Large intestine (tissue), 3 donors: ENCODE data around the gene BCL2L15. TPM values are rescaled to one million over a fixed set of nuclear protein-coding genes. Genes with fewer than 3 reads are reported as not detected.
A peak's percentile ranks its signal among the peaks of the same experiment; 100 is the strongest.

Experiments used
- DNase-seq, 2 donors: peaks; one replicate each; pipeline versions ENCODE4 v3.0.0 to v3.0.0-alpha.2; 2013
- H3K27ac ChIP-seq: one replicate; pipeline ENCODE4 v1.5.1; 2013; ENCODE audit warnings: low read length
- H3K27me3 ChIP-seq: 2 replicates; pipeline ENCODE4 v1.6.1; 2013; ENCODE audit warnings: low read length; ENCODE audit not compliant: control insufficient read depth, insufficient read depth
- H3K36me3 ChIP-seq: 2 replicates; pipeline ENCODE4 v1.6.1; 2013; ENCODE audit warnings: low read length; ENCODE audit not compliant: control insufficient read depth, insufficient read depth
- H3K4me1 ChIP-seq: one replicate; pipeline ENCODE4 v1.6.1; 2013; ENCODE audit warnings: low read length; ENCODE audit not compliant: control insufficient read depth, insufficient read depth
- H3K4me3 ChIP-seq: one replicate; pipeline ENCODE4 v1.5.1; 2013; ENCODE audit warnings: low read length
- H3K9me3 ChIP-seq: one replicate; pipeline ENCODE4 v1.6.1; 2013; ENCODE audit warnings: mild to moderate bottlenecking, low read depth, low read length, moderate library complexity; ENCODE audit not compliant: control insufficient read depth
- WGBS: methylation state at CpG from one replicate; pipeline ENCODE4 v1.1.5; 2013; ENCODE audit warnings: low lambda C conversion rate; ENCODE audit not compliant: insufficient coverage; 5-methylcytosine and 5-hydroxymethylcytosine counted together
- polyA plus RNA-seq: library from polyadenylated mRNA; unstranded; fragments of 120-200 nt; gene quantifications from one replicate; pipeline ENCODE4 v1.2.1, GENCODE V29; 2013

BCL2L15 gene
- polyA plus RNA-seq, 1 donor, result 22.8 TPM

- Histone ChIP-seq H3K27me3 (no peaks in the 10 kb centered on the region), H3K4me1 (no peaks in the 10 kb centered on the region), H3K4me3 (no peak overlapping the region), H3K27ac (peak overlapping the region; percentile 49), H3K36me3 (peaks cover 26% of the 10 kb centered on the region), H3K9me3 (no peaks in the 10 kb centered on the region)
- 60% methylated on average over 1 of the region's 6 CpGs for WGBS
- DNase-seq, result peak in 1 of 2 donors; percentile 46
Observed at GRCh38 chr1:113912594-113913311, 25.4 kb upstream of the BCL2L15 start.

- peaks cover 16% of the 10 kb centered on the region for H3K36me3 ChIP-seq
- H3K4me1 ChIP-seq, result peaks cover 27% of the 10 kb centered on the region
Observed at GRCh38 chr1:113905435-113905861, 18.1 kb upstream of the BCL2L15 start.

GRCh38 chr1:113904674-113905434 lies 17.5 kb upstream of the BCL2L15 start, which contains the start of the genes AP4B1 and DCLRE1B:
AP4B1 (minus strand) TSS chr1:113904799; CDS start chr1:113904717, 82 bp downstream.
DCLRE1B (plus strand) TSS chr1:113905326; CDS start chr1:113905587, 261 bp downstream.
- H3K27me3 ChIP-seq, result no peaks in the 10 kb centered on the region
- H3K27ac ChIP-seq, result peak within 1 kb of the TSS; percentile 89
- peaks cover 17% of the 10 kb centered on the region for H3K36me3 ChIP-seq
- no CpG with 5 or more reads among the region's 67 CpGs for WGBS
- DNase-seq, result peak; percentile 99 to 100
- peaks cover 31% of the 10 kb centered on the region for H3K4me1 ChIP-seq
- peak within 1 kb of the TSS; percentile 82 for H3K4me3 ChIP-seq
- no peaks in the 10 kb centered on the region for H3K9me3 ChIP-seq

More at GRCh38 chr1:113905435-113905861, 18.1 kb upstream of the BCL2L15 start:
- no peak for DNase-seq
- peak overlapping the region; percentile 71 for H3K27ac ChIP-seq
- H3K4me3 ChIP-seq, result peak overlapping the region; percentile 82
- no peaks in the 10 kb centered on the region for H3K27me3 ChIP-seq
- WGBS, result no CpG with 5 or more reads among the region's 17 CpGs
- H3K9me3 ChIP-seq, result no peaks in the 10 kb centered on the region

- Histone ChIP-seq H3K27me3 (no peaks in the 10 kb centered on the region), H3K36me3 (peaks cover 21% of the 10 kb centered on the region), H3K27ac (peak overlapping the region; percentile 89), H3K4me1 (peaks cover 34% of the 10 kb centered on the region), H3K4me3 (peak overlapping the region; percentile 82), H3K9me3 (no peaks in the 10 kb centered on the region)
- no CpG with 5 or more reads among the region's 11 CpGs for WGBS
- no peak for DNase-seq
Observed at GRCh38 chr1:113904293-113904673, 16.9 kb upstream of the BCL2L15 start.

- Histone ChIP-seq H3K4me3 (peak overlapping the region; percentile 82), H3K27me3 (no peaks in the 10 kb centered on the region), H3K27ac (peak overlapping the region; percentile 89), H3K36me3 (peaks cover 18% of the 10 kb centered on the region), H3K9me3 (no peaks in the 10 kb centered on the region), H3K4me1 (peaks cover 34% of the 10 kb centered on the region)
- DNase-seq, result peak in 1 of 2 donors; percentile 34
- WGBS, result no CpG with 5 or more reads among the region's 7 CpGs
Observed at GRCh38 chr1:113903501-113904292, 16.3 kb upstream of the BCL2L15 start.

- no CpG with 5 or more reads among the region's 3 CpGs for WGBS
- H3K9me3 ChIP-seq, result no peaks in the 10 kb centered on the region
- H3K4me1 ChIP-seq, result peaks cover 34% of the 10 kb centered on the region
- DNase-seq, result peak; percentile 67 to 87
- H3K4me3 ChIP-seq, result no peak overlapping the region
- peaks cover 26% of the 10 kb centered on the region for H3K36me3 ChIP-seq
- no peaks in the 10 kb centered on the region for H3K27me3 ChIP-seq
- peak overlapping the region; percentile 49 for H3K27ac ChIP-seq
Observed at GRCh38 chr1:113901191-113901590, 13.8 kb upstream of the BCL2L15 start.

GRCh38 chr1:113899111-113899510 lies 11.7 kb upstream of the BCL2L15 start:
- peaks cover 32% of the 10 kb centered on the region for H3K4me1 ChIP-seq

GRCh38 chr1:113898241-113898814 lies 10.9 kb upstream of the BCL2L15 start:
- no CpG with 5 or more reads among the region's 1 CpG for WGBS
- Histone ChIP-seq H3K36me3 (peaks cover 39% of the 10 kb centered on the region), H3K27me3 (no peaks in the 10 kb centered on the region)

More at GRCh38 chr1:113899111-113899510, 11.7 kb upstream of the BCL2L15 start:
- Histone ChIP-seq H3K27me3 (no peaks in the 10 kb centered on the region), H3K36me3 (peaks cover 39% of the 10 kb centered on the region), H3K4me3 (no peak overlapping the region), H3K9me3 (no peaks in the 10 kb centered on the region), H3K27ac (no peak overlapping the region)
- DNase-seq, result no peak

GRCh38 chr1:113895961-113896360 lies 8.6 kb upstream of the BCL2L15 start:
- Histone ChIP-seq H3K36me3 (peaks cover 39% of the 10 kb centered on the region), H3K9me3 (no peaks in the 10 kb centered on the region), H3K4me1 (peaks cover 21% of the 10 kb centered on the region), H3K27me3 (no peaks in the 10 kb centered on the region), H3K27ac (no peak overlapping the region), H3K4me3 (no peak overlapping the region)
- WGBS, result no CpG with 5 or more reads among the region's 8 CpGs
- no peak for DNase-seq

More at GRCh38 chr1:113898241-113898814, 10.9 kb upstream of the BCL2L15 start:
- H3K27ac ChIP-seq, result no peak overlapping the region
- peaks cover 27% of the 10 kb centered on the region for H3K4me1 ChIP-seq
- no peak overlapping the region for H3K4me3 ChIP-seq
- no peak for DNase-seq
- H3K9me3 ChIP-seq, result no peaks in the 10 kb centered on the region
